HL-60 (cell line): ENCODE measurements around the gene FTCD.
"Not testable (repeated sequence)": the region's sequence is repeated elsewhere in the genome, so short reads cannot be mapped to it uniquely, and the experiment has no call there.

Experiments
- DNase-seq, 2 experiments: peaks; one replicate each; pipeline ENCODE4 v3.0.0-alpha.2; 2010 to 2020; ENCODE audit warnings: low read depth in 1 of 2, low spot score in 1 of 2
- H3K27ac ChIP-seq: fragments of 250-450 bp; sonication (Bioruptor Pico); replicated peaks from 2 replicates; pipeline ENCODE4 v1.5.1; 2020; ENCODE audit warnings: mild to moderate bottlenecking, moderate library complexity
- H3K27me3 ChIP-seq: fragments of 250-450 bp; sonication (Bioruptor Pico); 2 replicates; pipeline ENCODE4 v1.5.1; 2021; ENCODE audit warnings: mild to moderate bottlenecking, moderate library complexity; ENCODE audit not compliant: insufficient read depth, poor library complexity, severe bottlenecking
- H3K4me3 ChIP-seq: replicated peaks from 2 replicates; pipeline ENCODE4 v1.5.1; 2011; ENCODE audit warnings: mild to moderate bottlenecking, control low read depth, low read length; ENCODE audit not compliant: insufficient read depth
- CTCF ChIP-seq: IDR thresholded peaks from one replicate; pipeline ENCODE4 v1.5.1; 2011; ENCODE audit warnings: low read length, control low read depth, inconsistent platforms; ENCODE audit not compliant: insufficient read depth
- GABPA ChIP-seq: IDR thresholded peaks from 2 replicates; pipeline ENCODE4 v1.6.1; 2012; ENCODE audit warnings: low read depth
- POLR2AphosphoS5 ChIP-seq: IDR thresholded peaks from 2 replicates; pipeline ENCODE4 v1.6.1; 2012; ENCODE audit warnings: low read depth
- REST ChIP-seq: IDR thresholded peaks from 2 replicates; pipeline ENCODE4 v1.6.1; 2012; ENCODE audit warnings: low read depth; ENCODE audit not compliant: insufficient replicate concordance
- SPI1 ChIP-seq: IDR thresholded peaks from 2 replicates; pipeline ENCODE4 v1.6.1; 2012; ENCODE audit warnings: low read depth, mild to moderate bottlenecking, borderline replicate concordance

The FTCD gene

DNA sequence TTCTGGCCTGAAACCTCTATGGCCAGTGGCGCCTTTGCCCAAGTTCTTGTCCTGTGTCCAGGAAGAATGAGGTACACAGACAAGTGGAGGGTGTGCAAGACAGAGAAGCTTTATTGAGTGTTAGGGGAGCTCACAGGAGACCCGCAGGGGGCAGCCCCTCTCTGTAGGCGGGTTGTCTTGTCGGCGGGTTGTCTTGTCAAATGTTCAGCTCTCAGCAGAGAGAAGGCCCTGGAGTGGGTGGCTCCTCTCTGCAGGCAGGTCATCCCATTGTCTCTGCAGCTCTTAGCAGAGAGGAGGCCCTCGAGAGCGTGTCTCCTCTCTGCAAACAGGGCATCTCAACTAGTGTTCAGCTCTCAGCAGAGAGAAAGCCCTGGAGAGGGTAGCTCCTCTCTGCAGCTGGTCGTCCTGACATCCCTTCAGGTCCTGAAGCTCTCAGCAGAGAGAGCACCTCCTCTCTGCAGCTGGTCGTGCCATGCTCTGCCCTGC lies 46.5 kb downstream of the FTCD start:
- no peak for DNase-seq
- TF ChIP-seq SPI1 (no peak), CTCF (no peak), REST (no peak)
- Histone ChIP-seq H3K4me3 (no peak overlapping the region), H3K27me3 (peaks cover under 1% of the 10 kb centered on the region), H3K27ac (no peak overlapping the region)

- not testable (repeated sequence) for DNase-seq, H3K27ac ChIP-seq, H3K27me3 ChIP-seq, H3K4me3 ChIP-seq
Observed at GRCh38 chr21:46107376-46107775, 48.0 kb downstream of the FTCD start.

DNA sequence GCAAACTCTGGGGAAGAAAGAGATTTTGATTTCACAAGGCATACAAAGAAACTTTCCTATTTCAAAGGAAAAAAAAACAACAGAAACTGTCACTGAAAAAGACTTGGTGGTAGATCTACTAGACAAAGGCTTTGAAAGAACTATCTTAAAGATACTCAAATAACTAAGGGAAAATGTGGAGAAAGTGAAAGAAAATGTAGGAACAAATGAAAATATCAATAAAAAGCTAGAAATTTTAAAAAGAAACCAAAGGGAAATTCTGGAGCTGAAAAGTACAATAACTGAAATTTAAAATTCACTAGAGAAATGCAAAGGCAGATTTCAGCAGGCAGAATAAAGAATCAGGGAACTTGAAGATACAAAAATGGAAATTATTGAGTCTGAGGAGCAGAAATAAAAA lies 51.3 kb downstream of the FTCD start:
- peaks cover 14% of the 10 kb centered on the region for H3K27me3 ChIP-seq

More for the DNA sequence above, 51.3 kb downstream of the FTCD start:
- Histone ChIP-seq H3K4me3 (no peak overlapping the region), H3K27ac (no peak overlapping the region)
- TF ChIP-seq SPI1 (no peak), GABPA (no peak), POLR2AphosphoS5 (no peak), REST (no peak), CTCF (no peak)
- no peak for DNase-seq
